Stromal cell of bone marrow (primary cell): ENCODE results near the gene RBMS3.
A peak's percentile ranks its signal among the peaks of the same experiment; 100 is the strongest.
"Not testable (repeated sequence)": the region's sequence is repeated elsewhere in the genome, so short reads cannot be mapped to it uniquely, and the experiment has no call there.

ENCODE experiments used
- DNase-seq: peaks from one replicate; pipeline ENCODE4 v3.0.0-alpha.2; 2012; ENCODE audit warnings: low read depth

RBMS3 gene

GRCh38 chr3:29481969-29482767 lies 201.3 kb downstream of the RBMS3 start:
- DNase-seq: no peak

- DNase-seq: no peak
Observed at GRCh38 chr3:29484633-29485032, 203.8 kb downstream of the RBMS3 start.

GRCh38 chr3:29486096-29486495 lies 205.2 kb downstream of the RBMS3 start:
- no peak for DNase-seq

- no peak for DNase-seq
Observed at GRCh38 chr3:29486917-29487316, 206.0 kb downstream of the RBMS3 start.

GRCh38 chr3:29488922-29489321 lies 208.1 kb downstream of the RBMS3 start:
- no peak for DNase-seq

- DNase-seq: no peak
Observed at GRCh38 chr3:29493109-29493508, 212.2 kb downstream of the RBMS3 start.

GRCh38 chr3:29494305-29495036 lies 213.6 kb downstream of the RBMS3 start:
- no peak for DNase-seq

GRCh38 chr3:29497282-29497681 lies 216.4 kb downstream of the RBMS3 start:
- no peak for DNase-seq

GRCh38 chr3:29502771-29503170 lies 221.9 kb downstream of the RBMS3 start:
- DNase-seq: no peak

GRCh38 chr3:29503314-29503713 lies 222.4 kb downstream of the RBMS3 start:
- DNase-seq: no peak

- DNase-seq: no peak
Observed at GRCh38 chr3:29503958-29504357, 223.1 kb downstream of the RBMS3 start.

- DNase-seq: no peak
Observed at GRCh38 chr3:29506502-29506901, 225.6 kb downstream of the RBMS3 start.

- DNase-seq: no peak
Observed at GRCh38 chr3:29511701-29512100, 230.8 kb downstream of the RBMS3 start.

- no peak for DNase-seq
Observed at GRCh38 chr3:29512641-29513040, 231.8 kb downstream of the RBMS3 start.

- DNase-seq: peak; percentile 21
Observed at GRCh38 chr3:29513236-29513635, 232.4 kb downstream of the RBMS3 start.

- no peak for DNase-seq
Observed at GRCh38 chr3:29514170-29514569, 233.3 kb downstream of the RBMS3 start.

- DNase-seq: no peak
Observed at GRCh38 chr3:29514912-29515311, 234.0 kb downstream of the RBMS3 start.

- DNase-seq: no peak
Observed at GRCh38 chr3:29515451-29515850, 234.6 kb downstream of the RBMS3 start.

- no peak for DNase-seq
Observed at GRCh38 chr3:29516164-29516563, 235.3 kb downstream of the RBMS3 start.

- DNase-seq: no peak
Observed at GRCh38 chr3:29520764-29521163, 239.9 kb downstream of the RBMS3 start.

GRCh38 chr3:29521293-29521692 lies 240.4 kb downstream of the RBMS3 start:
- DNase-seq: no peak

- DNase-seq: no peak
Observed at GRCh38 chr3:29521751-29522150, 240.9 kb downstream of the RBMS3 start.

- DNase-seq: not testable (repeated sequence)
Observed at GRCh38 chr3:29524433-29524832, 243.6 kb downstream of the RBMS3 start.
